ENCODE data around the gene SMG6.

SMG6 gene

GRCh38 chr17:2137342-2138098 is 166.1 kb downstream of the SMG6 start:
- peak; percentile 23 for DNase-seq

GRCh38 chr17:2136241-2136640 is 167.3 kb downstream of the SMG6 start:
- DNase-seq = peak; percentile 25

DNA sequence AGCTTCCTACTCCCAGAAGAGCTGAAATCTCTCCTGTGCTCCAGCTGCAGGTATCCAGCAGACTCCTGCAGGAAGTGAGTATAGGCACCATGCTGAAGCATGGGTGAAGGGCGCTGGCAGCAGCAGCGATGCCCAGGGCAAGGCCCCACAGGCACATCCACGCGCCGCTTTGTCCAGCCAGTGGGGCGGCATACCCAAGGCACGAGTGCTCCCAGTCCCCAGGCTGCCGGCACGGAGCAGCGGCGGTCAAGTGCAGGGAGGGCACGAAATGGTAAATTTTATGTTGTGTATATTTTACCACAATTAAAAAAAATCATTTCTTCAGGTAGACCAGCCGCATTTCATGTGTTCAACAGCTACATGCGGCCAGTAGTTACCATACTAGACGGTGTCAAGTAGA is 175.6 kb downstream of the SMG6 start:
- no peak for DNase-seq

- peak; percentile 85 for DNase-seq
Observed at GRCh38 chr17:2125013-2125535, 178.5 kb downstream of the SMG6 start.

- peak; percentile 29 for DNase-seq
Observed at GRCh38 chr17:2124391-2124790, 179.2 kb downstream of the SMG6 start.

- DNase-seq = no peak
Observed at GRCh38 chr17:2123375-2124251, 180.0 kb downstream of the SMG6 start.

- no peak for DNase-seq
Observed at GRCh38 chr17:2122641-2123302, 180.8 kb downstream of the SMG6 start.

DNA sequence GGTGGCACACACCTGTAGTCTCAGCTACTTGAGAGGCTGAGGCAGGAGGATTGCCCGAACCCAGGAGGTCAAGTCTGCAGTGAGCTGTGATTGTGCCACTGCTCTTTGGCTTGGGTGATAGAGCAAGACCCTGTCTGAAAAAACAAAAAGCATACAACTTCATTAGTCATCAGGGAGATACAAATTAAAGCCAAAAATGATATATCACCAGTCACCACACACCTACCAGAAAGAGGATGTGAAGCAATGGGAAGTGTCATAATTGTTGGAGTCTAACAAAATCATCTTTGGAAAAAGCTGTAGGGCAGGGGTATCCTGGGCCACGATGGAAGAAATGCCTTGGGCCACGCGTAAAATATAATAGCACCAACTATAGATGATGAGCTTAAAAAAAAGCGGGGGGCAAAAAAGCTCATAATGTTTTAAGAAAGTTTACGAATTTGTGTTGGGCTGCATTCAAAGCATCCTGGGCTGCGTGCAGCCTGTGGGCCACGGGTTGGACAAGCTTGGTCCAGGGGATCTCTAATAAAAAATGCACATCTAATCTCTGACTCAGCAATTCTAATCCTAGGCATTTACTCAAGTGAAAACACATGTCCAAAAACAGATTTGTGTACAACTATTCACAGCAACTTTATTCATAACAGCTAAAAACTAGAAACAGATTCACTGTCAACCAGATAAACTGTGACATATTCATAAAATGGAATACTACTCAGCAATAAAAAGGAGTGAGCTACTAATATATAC is 182.8 kb downstream of the SMG6 start:
- DNase-seq = peak; percentile 27

- DNase-seq = no peak
Observed at GRCh38 chr17:2113279-2113622, 190.3 kb downstream of the SMG6 start.

DNA sequence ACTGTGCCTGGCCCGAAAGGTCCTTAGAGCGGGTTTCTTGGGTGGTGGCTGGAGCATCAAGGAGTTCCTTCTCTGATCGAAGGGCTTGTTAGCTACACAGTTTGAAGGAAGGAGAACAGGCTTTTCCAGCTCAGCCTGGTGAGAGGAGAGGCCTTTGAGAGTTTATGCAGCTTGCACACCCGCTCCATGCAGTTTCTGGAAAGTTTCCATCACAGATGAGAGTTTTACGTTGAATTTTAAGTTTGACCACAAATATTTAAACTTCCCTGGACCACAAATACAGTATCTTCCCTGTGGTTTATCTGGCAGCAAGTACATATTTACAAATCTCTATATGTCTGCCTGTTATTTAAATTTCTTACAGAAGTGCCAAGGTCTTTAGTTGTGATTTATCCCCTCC is 191.9 kb downstream of the SMG6 start:
- no peak for DNase-seq

DNA sequence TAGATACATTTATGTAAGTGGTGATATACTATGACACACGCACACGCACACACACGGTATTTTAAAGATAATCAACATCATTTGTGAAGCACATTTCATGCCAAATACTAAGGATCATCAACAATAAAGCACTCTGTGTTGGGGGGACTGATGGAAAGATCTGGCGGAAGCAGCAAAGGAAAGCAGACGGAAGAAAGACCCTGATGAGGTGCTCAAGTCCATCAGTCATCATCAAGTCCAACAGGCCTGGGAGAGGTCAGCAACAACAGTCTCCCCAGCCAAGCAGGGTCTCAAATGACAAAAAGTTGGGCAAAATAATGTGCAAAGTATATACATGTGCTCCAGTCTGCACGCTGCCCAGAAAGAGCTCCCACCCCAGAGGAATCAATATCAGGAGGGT is 193.1 kb downstream of the SMG6 start:
- DNase-seq = no peak

DNA sequence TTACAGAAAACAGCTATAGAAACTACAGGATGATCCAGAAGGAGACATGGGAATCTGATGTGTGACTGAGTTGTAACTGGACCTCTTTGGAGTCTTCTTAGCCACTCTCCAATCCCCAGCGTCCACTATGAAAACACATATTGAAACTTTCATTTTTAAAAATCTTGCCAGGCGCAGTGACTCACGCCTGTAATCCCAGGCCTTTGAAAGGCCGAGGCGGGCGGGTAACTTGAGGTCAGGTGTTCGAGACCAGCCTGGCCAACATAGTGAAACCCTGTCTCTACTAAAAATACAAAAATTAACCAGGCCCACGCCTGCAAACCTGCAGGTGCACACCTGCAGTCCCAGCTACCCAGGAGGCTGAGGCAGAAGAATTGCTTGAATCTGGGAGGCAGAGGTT is 195.4 kb downstream of the SMG6 start:
- DNase-seq = no peak

- no peak for DNase-seq
Observed at GRCh38 chr17:2107506-2107905, 196.1 kb downstream of the SMG6 start.

DNA sequence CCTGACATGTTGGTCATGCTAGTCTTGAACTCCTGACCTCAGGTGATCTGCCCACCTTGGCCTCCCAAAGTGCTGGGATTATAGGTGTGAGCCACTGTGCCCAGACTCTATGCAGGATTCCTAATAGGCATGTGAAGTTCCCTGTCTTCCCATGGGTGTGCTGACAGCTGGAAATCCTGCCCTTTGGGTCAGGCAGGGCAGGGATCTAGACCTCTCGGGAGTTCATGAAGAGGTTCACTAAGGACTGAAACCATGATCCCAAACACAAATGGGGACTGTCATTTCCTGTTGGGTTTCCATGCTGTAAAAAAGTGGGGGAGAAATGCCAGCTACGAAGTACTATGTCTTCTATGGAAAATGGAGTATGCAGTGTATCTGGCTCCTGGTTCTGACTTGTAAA is 196.5 kb downstream of the SMG6 start:
- DNase-seq = no peak

DNA sequence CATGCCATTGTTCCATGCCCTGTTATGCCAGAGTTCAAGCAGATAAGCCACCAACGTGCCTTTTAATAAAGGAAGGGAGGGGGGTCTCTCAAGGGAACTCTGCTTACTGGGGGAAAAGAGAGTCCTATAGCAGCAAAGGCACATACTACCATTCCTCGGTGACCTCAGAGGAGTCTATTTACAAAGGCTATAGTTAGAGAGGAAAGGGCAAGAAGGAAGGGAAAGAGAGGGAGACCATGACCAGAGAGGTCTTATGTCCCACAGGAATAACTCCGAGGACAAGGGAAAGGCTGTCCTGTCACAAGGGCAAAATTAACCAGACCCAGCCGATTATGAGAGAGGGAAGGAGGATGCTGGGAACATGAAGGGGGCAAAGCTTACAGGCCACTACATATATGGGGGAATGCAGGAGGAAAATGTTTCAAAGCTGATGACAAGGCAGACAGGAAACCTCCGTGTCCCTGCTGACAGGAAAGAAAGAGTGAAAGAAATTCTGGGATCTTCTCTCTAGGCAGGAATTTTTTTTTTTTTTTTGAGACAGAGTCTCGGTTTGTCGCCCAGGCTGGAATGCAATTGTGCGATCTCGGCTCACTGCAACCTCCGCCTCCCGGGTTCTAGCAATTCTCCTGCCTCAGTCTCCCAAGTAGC is 197.2 kb downstream of the SMG6 start:
- DNase-seq = no peak

GRCh38 chr17:2105663-2106062 is 197.9 kb downstream of the SMG6 start:
- DNase-seq = no peak

GRCh38 chr17:2102931-2103809 is 200.4 kb downstream of the SMG6 start:
- peak; percentile 89 for DNase-seq

DNA sequence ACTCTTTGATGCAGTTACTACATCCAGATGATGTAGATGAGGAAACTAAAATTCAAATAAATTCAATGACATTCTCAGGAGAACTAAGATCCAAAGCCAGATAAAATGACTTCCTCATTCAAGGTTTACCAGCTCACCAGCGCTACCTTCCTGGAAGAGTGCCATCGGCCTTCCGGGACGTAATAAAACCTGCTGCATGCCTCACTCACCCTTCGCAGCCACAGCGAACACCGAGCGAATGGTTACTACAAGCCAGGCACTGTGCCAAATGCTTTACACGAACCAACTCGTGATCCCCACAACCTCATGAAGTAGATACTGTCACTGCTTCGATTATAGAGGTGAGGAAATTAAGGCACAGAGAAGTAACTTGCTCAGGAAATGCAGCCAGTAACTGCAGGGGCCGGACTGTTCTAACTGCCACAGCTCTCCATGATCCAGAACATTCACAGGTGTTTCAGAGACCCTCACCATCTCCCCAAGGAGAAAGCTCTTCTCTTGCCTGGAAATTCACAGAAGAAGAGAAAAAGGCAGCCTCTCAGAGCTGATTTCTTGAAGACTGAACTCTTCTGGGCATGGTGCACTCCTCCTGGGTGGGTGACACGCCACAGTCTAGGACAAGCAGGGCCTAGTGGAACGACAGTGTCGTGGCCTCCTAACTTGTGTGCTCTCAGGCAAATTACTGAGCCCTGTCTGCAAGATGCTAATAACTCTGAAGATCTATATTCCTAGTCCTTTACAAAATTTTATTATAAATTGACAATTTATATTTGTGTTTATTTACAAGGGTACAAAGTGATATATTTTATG is 201.9 kb downstream of the SMG6 start:
- DNase-seq = no peak

GRCh38 chr17:2095536-2095910 is 208.1 kb downstream of the SMG6 start:
- DNase-seq = no peak

- DNase-seq = no peak
Observed at GRCh38 chr17:2094891-2095535, 208.6 kb downstream of the SMG6 start.
